Fibroblast of lung (primary cell): ENCODE results near the gene GNB5.
"Not testable (repeated sequence)": the region's sequence is repeated elsewhere in the genome, so short reads cannot be mapped to it uniquely, and the experiment has no call there.

ENCODE experiments used
- CTCF ChIP-seq, 2 donors: IDR thresholded peaks in 1 of 2; conservative IDR thresholded peaks in 1 of 2; 1 replicate in 1 of 2; 2 replicates in 1 of 2; pipeline ENCODE4 v1.5.1; 2011 to 2012; ENCODE audit warnings: low read length in 2 of 2, control low read depth in 1 of 2, inconsistent platforms in 1 of 2, low read depth in 1 of 2, mild to moderate bottlenecking in 1 of 2
- EZH2 ChIP-seq: IDR thresholded peaks from 2 replicates; pipeline ENCODE4 v1.5.1; 2012; ENCODE audit warnings: low read length, control low read depth, mild to moderate bottlenecking; ENCODE audit errors: missing control alignments

- TF ChIP-seq CTCF (conservative IDR thresholded peaks at IDR 0.05 in 1 of 2, IDR thresholded peaks at IDR 0.05 in 1 of 2; ENCODE audit: low read depth in 1 of 2, low read length in 2 of 2); EZH2: not testable (repeated sequence)
Measured at GRCh38 chr15:52083037-52083359, 108.2 kb downstream of the GNB5 start.
